ENCODE measurements around the gene TIMM9.
"Not testable (repeated sequence)": the region's sequence is repeated elsewhere in the genome, so short reads cannot be mapped to it uniquely, and the experiment has no call there.

TIMM9 gene

GRCh38 chr14:58427281-58428117 is at the start of gene TIMM9, which contains the start of gene KIAA0586:
TIMM9 (minus strand) TSS chr14:58427531; CDS start chr14:58411945, 15,586 bp downstream.
KIAA0586 (plus strand) TSS chr14:58427719; CDS start chr14:58428265, 546 bp downstream.
- peak; percentile 95 for DNase-seq (ENCODE audit: low read depth)

GRCh38 chr14:58476320-58476719 is 49.0 kb upstream of the TIMM9 start:
- DNase-seq (ENCODE audit: low read depth), result no peak

- DNase-seq (ENCODE audit: low read depth), result no peak
Measured at GRCh38 chr14:58469309-58469708, 42.0 kb upstream of the TIMM9 start.

GRCh38 chr14:58467575-58467974 is 40.2 kb upstream of the TIMM9 start:
- no peak for DNase-seq (ENCODE audit: low read depth)

- no peak for DNase-seq (ENCODE audit: low read depth)
Measured at GRCh38 chr14:58466459-58466858, 39.1 kb upstream of the TIMM9 start.

GRCh38 chr14:58465421-58465820 is 38.1 kb upstream of the TIMM9 start:
- DNase-seq (ENCODE audit: low read depth), result no peak

- no peak for DNase-seq (ENCODE audit: low read depth)
Measured at GRCh38 chr14:58464652-58465051, 37.3 kb upstream of the TIMM9 start.

GRCh38 chr14:58463147-58463546 is 35.8 kb upstream of the TIMM9 start:
- no peak for DNase-seq (ENCODE audit: low read depth)

- no peak for DNase-seq (ENCODE audit: low read depth)
Measured at GRCh38 chr14:58460772-58461171, 33.4 kb upstream of the TIMM9 start.

GRCh38 chr14:58455593-58456265 is 28.4 kb upstream of the TIMM9 start:
- DNase-seq (ENCODE audit: low read depth), result no peak

- DNase-seq (ENCODE audit: low read depth), result no peak
Measured at GRCh38 chr14:58444627-58445026, 17.3 kb upstream of the TIMM9 start.

- no peak for DNase-seq (ENCODE audit: low read depth)
Measured at GRCh38 chr14:58439476-58439875, 12.1 kb upstream of the TIMM9 start.

GRCh38 chr14:58430156-58430555 is 2.8 kb upstream of the TIMM9 start:
- no peak for DNase-seq (ENCODE audit: low read depth)

- peak; percentile 45 for DNase-seq (ENCODE audit: low read depth)
Measured at GRCh38 chr14:58428118-58428683, 870 bp upstream of the TIMM9 start.

- DNase-seq (ENCODE audit: low read depth), result no peak
Measured at GRCh38 chr14:58426670-58427280, 556 bp downstream of the TIMM9 start.

- DNase-seq (ENCODE audit: low read depth), result not testable (repeated sequence)
Measured at GRCh38 chr14:58416934-58417333, 10.4 kb downstream of the TIMM9 start.

GRCh38 chr14:58415636-58416547 is 11.4 kb downstream of the TIMM9 start:
- no peak for DNase-seq (ENCODE audit: low read depth)

- DNase-seq (ENCODE audit: low read depth), result no peak
Measured at GRCh38 chr14:58414845-58415244, 12.5 kb downstream of the TIMM9 start.

GRCh38 chr14:58408681-58409215 is 18.6 kb downstream of the TIMM9 start:
- no peak for DNase-seq (ENCODE audit: low read depth)

- DNase-seq (ENCODE audit: low read depth), result no peak
Measured at GRCh38 chr14:58401587-58401986, 25.7 kb downstream of the TIMM9 start.

GRCh38 chr14:58398895-58399294 is 28.4 kb downstream of the TIMM9 start:
- no peak for DNase-seq (ENCODE audit: low read depth)
